H1 (cell line): Measurements from ENCODE around the gene CLIP3. TPM values are rescaled to one million over a fixed set of nuclear protein-coding genes. Genes with fewer than 3 reads are reported as not detected.

Experiments used
- CTCF ChIA-PET: fragments of 300-600 bp; sonication (Branson Sonifier 250); formaldehyde crosslinking; loops from one replicate; lab custom pipeline; 2021; ENCODE audit not compliant: partially characterized antibody; lab: Charles Lee
- POLR2A ChIA-PET: fragments of 300-600 bp; sonication (Branson Sonifier 250); formaldehyde crosslinking; loops from one replicate; lab custom pipeline; 2021; ENCODE audit warnings: inconsistent platforms; ENCODE audit not compliant: partially characterized antibody; lab: Charles Lee
- DNase-seq, 2 experiments: peaks; one replicate each; pipeline versions ENCODE4 v3.0.0 to v3.0.0-alpha.2; 2010 to 2022; ENCODE audit warnings: low spot score in 2 of 2, low read depth in 1 of 2, mixed read lengths in 1 of 2
- FAIRE-seq: peaks from 2 replicates; lab custom pipeline; 2011; peaks lifted over from hg19 to GRCh38; lab: Jason Lieb, UNC
- H2AFZ ChIP-seq: 2 replicates; pipeline ENCODE4 v1.8.1; 2012; ENCODE audit warnings: low read length, inconsistent platforms
- H2AK5ac ChIP-seq: 2 replicates; pipeline ENCODE4 v1.6.1; 2013; ENCODE audit warnings: low read depth, low read length
- H2BK120ac ChIP-seq: replicated peaks from 2 replicates; pipeline ENCODE3; 2013; ENCODE audit warnings: low read depth, low read length, inconsistent platforms
- H2BK12ac ChIP-seq: 2 replicates; pipeline ENCODE4 v1.6.1; 2013; ENCODE audit warnings: low read depth, low read length
- H2BK15ac ChIP-seq: 2 replicates; pipeline ENCODE4 v1.6.1; 2013; ENCODE audit warnings: low read length
- H2BK20ac ChIP-seq: 2 replicates; pipeline ENCODE4 v1.6.1; 2013; ENCODE audit warnings: low read length
- H2BK5ac ChIP-seq: 2 replicates; pipeline ENCODE4 v1.6.1; 2013; ENCODE audit warnings: low read depth, low read length
- H3K14ac ChIP-seq: 2 replicates; pipeline ENCODE4 v1.6.1; 2013; ENCODE audit warnings: inconsistent platforms; ENCODE audit not compliant: insufficient read length
- H3K18ac ChIP-seq: 2 replicates; pipeline ENCODE4 v1.6.1; 2013; ENCODE audit warnings: low read length; ENCODE audit errors: extremely low read depth
- H3K23ac ChIP-seq: 2 replicates; pipeline ENCODE4 v1.6.1; 2013; ENCODE audit warnings: inconsistent platforms; ENCODE audit not compliant: insufficient read length
- H3K23me2 ChIP-seq: 2 replicates; pipeline ENCODE4 v1.6.1; 2013; ENCODE audit warnings: low read depth, low read length
- H3K27ac ChIP-seq: 2 replicates; pipeline ENCODE4 v1.6.1; 2011; ENCODE audit warnings: low read depth, low read length, inconsistent platforms
- H3K27me3 ChIP-seq, 4 experiments: replicated peaks in 1 of 4; 1 replicate in 1 of 4; 2 replicates in 3 of 4; pipeline versions ENCODE4 v1.6.1 to v1.8.1; 2011 to 2013; ENCODE audit warnings: low read length in 3 of 4, mild to moderate bottlenecking in 3 of 4, inconsistent platforms in 2 of 4, mixed read lengths in 2 of 4, moderate library complexity in 1 of 4; ENCODE audit not compliant: control insufficient read depth in 3 of 4, insufficient read depth in 3 of 4; ENCODE audit errors: extremely low read depth in 1 of 4
- H3K36me3 ChIP-seq, 4 experiments: 2 replicates each; pipeline versions ENCODE4 v1.6.1 to v1.8.1; 2011 to 2013; ENCODE audit warnings: mild to moderate bottlenecking in 4 of 4, low read length in 3 of 4, moderate library complexity in 2 of 4, control low read depth in 1 of 4, inconsistent platforms in 1 of 4; ENCODE audit not compliant: insufficient read depth in 4 of 4, control insufficient read depth in 2 of 4
- H3K4ac ChIP-seq: replicated peaks from 2 replicates; pipeline ENCODE3; 2013; ENCODE audit warnings: low read length, low read depth, mixed read lengths, inconsistent platforms; ENCODE audit not compliant: insufficient read length
- H3K4me1 ChIP-seq, 4 experiments: replicated peaks in 1 of 4; 1 replicate in 1 of 4; 2 replicates in 3 of 4; pipeline versions ENCODE4 v1.6.1 to v1.8.1; 2011 to 2013; ENCODE audit warnings: low read length in 3 of 4, inconsistent platforms in 2 of 4, mixed read lengths in 1 of 4; ENCODE audit not compliant: insufficient read depth in 4 of 4, control insufficient read depth in 3 of 4
- H3K4me2 ChIP-seq, 2 experiments: 2 replicates each; pipeline versions ENCODE4 v1.6.1 to v1.8.1; 2011 to 2013; ENCODE audit warnings: low read depth in 2 of 2, low read length in 2 of 2, control low read depth in 1 of 2, inconsistent platforms in 1 of 2, mild to moderate bottlenecking in 1 of 2; ENCODE audit not compliant: insufficient read depth in 1 of 2
- H3K4me3 ChIP-seq, 4 experiments: fragments of 200-600, 300-600 bp in 1 of 4; sonication (generic), shearing (Covaris generic), sonication (Bioruptor Twin) in 1 of 4; 2 replicates each; pipeline versions ENCODE4 v1.5.1 to v1.8.1; 2011 to 2016; ENCODE audit warnings: low read length in 4 of 4, low read depth in 3 of 4, control low read depth in 2 of 4, inconsistent platforms in 2 of 4, mild to moderate bottlenecking in 2 of 4, mixed read lengths in 1 of 4, moderate library complexity in 1 of 4; ENCODE audit not compliant: insufficient read depth in 2 of 4; ENCODE audit errors: extremely low read depth in 1 of 4
- H3K56ac ChIP-seq: replicated peaks from 2 replicates; pipeline ENCODE3; 2013; ENCODE audit warnings: low read depth, mild to moderate bottlenecking, mixed read lengths, low read length, inconsistent platforms; ENCODE audit not compliant: insufficient read length
- H3K79me1 ChIP-seq: 2 replicates; pipeline ENCODE4 v1.6.1; 2013; ENCODE audit warnings: low read depth, low read length, control low read depth
- H3K79me2 ChIP-seq, 2 experiments: 2 replicates each; pipeline versions ENCODE4 v1.6.1 to v1.8.1; 2012 to 2013; ENCODE audit warnings: low read length in 2 of 2, mild to moderate bottlenecking in 2 of 2, inconsistent platforms in 1 of 2; ENCODE audit not compliant: insufficient read depth in 2 of 2, control insufficient read depth in 1 of 2
- H3K9ac ChIP-seq, 4 experiments: replicated peaks in 1 of 4; 1 replicate in 1 of 4; 2 replicates in 3 of 4; pipeline versions ENCODE4 v1.6.1 to v1.8.1; 2011 to 2013; ENCODE audit warnings: low read depth in 3 of 4, low read length in 3 of 4, control low read depth in 2 of 4, mild to moderate bottlenecking in 2 of 4, moderate library complexity in 2 of 4, inconsistent platforms in 1 of 4; ENCODE audit errors: extremely low read depth in 1 of 4
- H3K9me3 ChIP-seq, 2 experiments: 2 replicates each; pipeline versions ENCODE4 v1.6.1 to v1.8.1; 2012 to 2013; ENCODE audit warnings: mild to moderate bottlenecking in 2 of 2, moderate library complexity in 2 of 2, control low read depth in 1 of 2, inconsistent platforms in 1 of 2, low read depth in 1 of 2, low read length in 1 of 2, mixed read lengths in 1 of 2; ENCODE audit not compliant: insufficient read depth in 2 of 2
- H4K20me1 ChIP-seq, 2 experiments: replicated peaks in 1 of 2; 2 replicates each; pipeline versions ENCODE3 to v1.8.1; 2011 to 2013; ENCODE audit warnings: inconsistent platforms in 2 of 2, low read length in 2 of 2, mild to moderate bottlenecking in 1 of 2; ENCODE audit not compliant: insufficient read depth in 2 of 2, control insufficient read depth in 1 of 2
- H4K5ac ChIP-seq: 2 replicates; pipeline ENCODE4 v1.6.1; 2013; ENCODE audit warnings: low read length, low read depth, mixed read lengths, inconsistent platforms; ENCODE audit not compliant: insufficient read length
- H4K8ac ChIP-seq: 2 replicates; pipeline ENCODE4 v1.8.0; 2013; ENCODE audit warnings: mild to moderate bottlenecking, moderate library complexity, low read length, inconsistent platforms; ENCODE audit not compliant: insufficient read depth; ENCODE audit errors: extremely low read depth
- H4K91ac ChIP-seq: replicated peaks from 2 replicates; pipeline ENCODE3; 2013; ENCODE audit warnings: low read length, mixed read lengths, inconsistent platforms; ENCODE audit not compliant: insufficient read length
- BCL11A ChIP-seq, 2 experiments: IDR thresholded peaks; one replicate each; pipeline ENCODE4 v1.6.1; 2011; ENCODE audit warnings: low read depth in 2 of 2, low read length in 2 of 2, mild to moderate bottlenecking in 2 of 2
- CREB1 ChIP-seq: IDR thresholded peaks from 2 replicates; pipeline ENCODE4 v1.6.1; 2012; ENCODE audit warnings: inconsistent platforms
- CTBP2 ChIP-seq: IDR thresholded peaks from 2 replicates; pipeline ENCODE4 v1.7.0; 2011; ENCODE audit warnings: borderline replicate concordance, mild to moderate bottlenecking, moderate library complexity, mixed read lengths, low read length; ENCODE audit not compliant: insufficient read depth, insufficient read length
- EZH2 ChIP-seq: fragments of 200-600 bp; sonication (generic); IDR thresholded peaks from 2 replicates; pipeline ENCODE4 v1.7.1; 2012; ENCODE audit warnings: low read depth, mild to moderate bottlenecking, moderate library complexity, low read length, inconsistent platforms; ENCODE audit not compliant: severe bottlenecking
- FOSL1 ChIP-seq: IDR thresholded peaks from 2 replicates; pipeline ENCODE4 v1.6.1; 2011; ENCODE audit warnings: mild to moderate bottlenecking, low read depth, low read length, moderate library complexity; ENCODE audit not compliant: insufficient read depth
- KDM1A ChIP-seq: fragments of 200-600, 300-600 bp; sonication (generic); IDR thresholded peaks from 2 replicates; pipeline ENCODE4 v1.7.1; 2016; ENCODE audit warnings: mild to moderate bottlenecking, low read length, borderline replicate concordance
- KDM4A ChIP-seq: IDR thresholded peaks from one replicate; pipeline ENCODE4 v1.7.1; 2012; ENCODE audit warnings: low read depth, mild to moderate bottlenecking, moderate library complexity, low read length, inconsistent platforms; ENCODE audit not compliant: severe bottlenecking
- PHF8 ChIP-seq: fragments of 200-600 bp; sonication (generic); conservative IDR thresholded peaks from 2 replicates; pipeline ENCODE4 v1.7.1; 2012; ENCODE audit warnings: low read depth, mild to moderate bottlenecking, inconsistent platforms, low read length, moderate library complexity
- RNF2 ChIP-seq: fragments of 200-900, 300-1000 bp; sonication (generic); IDR thresholded peaks from 2 replicates; pipeline ENCODE4 v1.7.1; 2016; ENCODE audit warnings: borderline replicate concordance, low read depth, mild to moderate bottlenecking, antibody characterized with exemption, low read length; ENCODE audit not compliant: poor library complexity, severe bottlenecking; ENCODE audit errors: missing control alignments
- SAP30 ChIP-seq: fragments of 300-600 bp; sonication (generic); IDR thresholded peaks from 2 replicates; pipeline ENCODE4 v1.7.1; 2012; ENCODE audit warnings: low read length, moderate library complexity, mild to moderate bottlenecking, inconsistent platforms; ENCODE audit not compliant: insufficient read depth, insufficient replicate concordance
- SP2 ChIP-seq: IDR thresholded peaks from 2 replicates; pipeline ENCODE4 v1.6.1; 2012; ENCODE audit warnings: mild to moderate bottlenecking, low read length, inconsistent platforms
- TCF12 ChIP-seq: IDR thresholded peaks from 2 replicates; pipeline ENCODE4 v1.6.1; 2011; ENCODE audit warnings: low read depth, mild to moderate bottlenecking, low read length
- WGBS, 2 experiments: shearing (Covaris generic) in 1 of 2; methylation state at CpG; one replicate each; pipeline versions ENCODE4 v1.1.6 to v1.1.7; 2013 to 2015; ENCODE audit warnings: low lambda C conversion rate in 2 of 2, mixed read lengths in 2 of 2, inconsistent platforms in 1 of 2, low coverage in 1 of 2, missing lambda C conversion rate in 1 of 2; ENCODE audit not compliant: insufficient replicate concordance in 2 of 2, insufficient coverage in 1 of 2, insufficient read length in 1 of 2; ENCODE audit errors: extremely low coverage in 1 of 2, missing lambda C conversion rate in 1 of 2; 5-methylcytosine and 5-hydroxymethylcytosine counted together
- polyA plus RNA-seq, 7 experiments: library from polyadenylated mRNA; depleted of rRNA in 3 of 7; stranded (reverse) in 5 of 7; unstranded in 2 of 7; fragments of >200 nt in 5 of 7; fragments of 200-250 nt in 2 of 7; gene quantifications; 1 replicate in 5 of 7; 2 replicates in 1 of 7; 4 replicates in 1 of 7; pipeline versions ENCODE4 v1.2.1 to v1.2.3, GENCODE V29; 2011 to 2013; ENCODE audit warnings: missing spikeins in 2 of 7, mixed read lengths in 2 of 7
- total RNA-seq: library from RNA; stranded (reverse); fragmentation: NEBNext Ultra II Directional; extraction: Animal tissue kit (Norgen Biotek cat#: 25700); gene quantifications from 2 replicates; pipeline ENCODE4 v1.2.1, GENCODE V29; 2021

CLIP3 gene
- total and polyA plus RNA-seq, 2 of the 8 experiments (the other 6 are each of a cell fraction or from before 2014, with no cell fraction given): 5.9 to 21.7 TPM

- H3K4me1 ChIP-seq: peaks cover 0 to 11% (median 4%) of the 10 kb centered on the region in 4 experiments; a peak in 6 of 7 replicates
- H3K9ac ChIP-seq: no peak overlapping the region
- no peak overlapping the region for H3K4ac ChIP-seq
- no peak overlapping the region for H2AK5ac ChIP-seq
- POLR2A ChIA-PET: interaction anchor here (0.8 to 1.2 kb wide), 3 partner anchors 11 to 64 kb away, joined by 3 to 4 read pairs (median 3); partner anchors contain the start of genes POLR2I and TBCB
- peak overlapping the region in 1 of 4 experiments; percentile 16; a peak in 2 of 8 replicates for H3K4me3 ChIP-seq
- H2BK12ac ChIP-seq: peak overlapping the region; percentile 71; the same call in 1 of the 2 replicates
- peaks cover 0 to 9% of the 10 kb centered on the region in 2 experiments for H4K20me1 ChIP-seq
- no peak overlapping the region for H3K14ac ChIP-seq
- peaks cover 4% of the 10 kb centered on the region for H3K23me2 ChIP-seq
- H2BK20ac ChIP-seq: no peak overlapping the region
- H4K91ac ChIP-seq: no peak overlapping the region
- 0 out of 2 replicates have a peak overlapping the region, but pooled peaks have one; percentile 75 for H3K18ac ChIP-seq
- H3K36me3 ChIP-seq: no peaks in the 10 kb centered on the region
- H3K23ac ChIP-seq: no peak overlapping the region
- CTCF ChIA-PET: interaction anchor here (0.6 to 4.6 kb wide), 10 partner anchors 9 to 93 kb away, joined by 3 to 14 read pairs (median 5); partner anchors contain the start of genes ALKBH6 and SDHAF1
- no peak overlapping the region for H3K27ac ChIP-seq
- no peaks in the 10 kb centered on the region for H3K79me1 ChIP-seq
- H3K27me3 ChIP-seq: no peaks in the 10 kb centered on the region
- H4K8ac ChIP-seq: no peak overlapping the region
- no peaks in the 10 kb centered on the region for H3K9me3 ChIP-seq
- H2BK120ac ChIP-seq: no peak overlapping the region
- no peak for FAIRE-seq
- no peak overlapping the region for H4K5ac ChIP-seq
- H3K56ac ChIP-seq: no peak overlapping the region
- DNase-seq: peak in 1 of 2 experiments; percentile 66
- WGBS, 2 experiments: 14% methylated on average over 3 of the region's 3 CpGs; no CpG with 5 or more reads in 1 of the 2 experiments
- H3K4me2 ChIP-seq: peak overlapping the region in 1 of 2 experiments; percentile 30; a peak in 2 of 4 replicates
- no peak overlapping the region for H2AFZ ChIP-seq
- H2BK5ac ChIP-seq: peak overlapping the region; percentile 62; the same call in 1 of the 2 replicates
- peaks cover 0 to 13% of the 10 kb centered on the region in 2 experiments; a peak in 3 of 4 replicates for H3K79me2 ChIP-seq
- H2BK15ac ChIP-seq: no peak overlapping the region
- no peak for TF ChIP-seq EZH2
- no peak for TF ChIP-seq CTBP2
- no peak for TF ChIP-seq FOSL1
- TF ChIP-seq SP2: no peak
- TF ChIP-seq CREB1: 0 out of 2 replicates have a peak, but pooled peaks have one; percentile 32
- no peak for TF ChIP-seq PHF8
- no peak for TF ChIP-seq TCF12
- no peak for TF ChIP-seq RNF2
- no peak for TF ChIP-seq KDM1A
- no peak for TF ChIP-seq SAP30
- TF ChIP-seq BCL11A (IDR thresholded peaks at IDR 0.05; ENCODE audit: low read depth in 2 of 2, low read length in 2 of 2): no peak
- no peak for TF ChIP-seq KDM4A
These were observed 18.6 kb upstream of the CLIP3 start for GRCh38 chr19:36051236-36051635.
